HG02759 (cell line): ENCODE measurements around the gene JAG1.

Source experiments
- ATAC-seq: cut with Tn5 transposase; IDR thresholded peaks from one replicate; pipeline ENCODE4 v1.9.1; 2021; ENCODE audit warnings: mild to moderate bottlenecking, moderate library complexity; ENCODE audit not compliant: unreplicated experiment

Gene JAG1

GRCh38 chr20:10673842-10674683, at the start of gene JAG1:
Gene JAG1, minus strand, starts transcription at chr20:10673999. Its CDS starts 469 bp downstream, at chr20:10673530.
- ATAC-seq, result peak; percentile 62

GRCh38 chr20:10721976-10722375, 48.2 kb upstream of the JAG1 start:
- no peak for ATAC-seq

- ATAC-seq, result no peak
These were observed 47.5 kb upstream of the JAG1 start for GRCh38 chr20:10721137-10721896.

- no peak for ATAC-seq
These were observed 46.8 kb upstream of the JAG1 start for GRCh38 chr20:10720565-10720964.

GRCh38 chr20:10719740-10720385, 46.1 kb upstream of the JAG1 start:
- no peak for ATAC-seq

GRCh38 chr20:10718661-10719060, 44.9 kb upstream of the JAG1 start:
- ATAC-seq, result no peak

GRCh38 chr20:10716855-10717254, 43.1 kb upstream of the JAG1 start:
- ATAC-seq, result no peak

- no peak for ATAC-seq
These were observed 41.2 kb upstream of the JAG1 start for GRCh38 chr20:10715035-10715434.

- ATAC-seq, result no peak
These were observed 40.6 kb upstream of the JAG1 start for GRCh38 chr20:10714236-10714975.

- ATAC-seq, result no peak
These were observed 39.4 kb upstream of the JAG1 start for GRCh38 chr20:10713161-10713560.

- no peak for ATAC-seq
These were observed 38.2 kb upstream of the JAG1 start for GRCh38 chr20:10711903-10712451.

- no peak for ATAC-seq
These were observed 37.4 kb upstream of the JAG1 start for GRCh38 chr20:10710991-10711775.

GRCh38 chr20:10709916-10710315, 36.1 kb upstream of the JAG1 start:
- ATAC-seq, result no peak

- no peak for ATAC-seq
These were observed 34.8 kb upstream of the JAG1 start for GRCh38 chr20:10708351-10709185.

GRCh38 chr20:10707791-10708190, 34.0 kb upstream of the JAG1 start:
- ATAC-seq, result no peak

- ATAC-seq, result no peak
These were observed 33.3 kb upstream of the JAG1 start for GRCh38 chr20:10707068-10707467.

- no peak for ATAC-seq
These were observed 32.6 kb upstream of the JAG1 start for GRCh38 chr20:10706460-10706811.

GRCh38 chr20:10705801-10706459, 32.1 kb upstream of the JAG1 start:
- ATAC-seq, result no peak

GRCh38 chr20:10701607-10702006, 27.8 kb upstream of the JAG1 start:
- ATAC-seq, result no peak
